Pancreas (tissue), 10 donors: ENCODE data around the gene TRIM54. TPM values are rescaled to one million over a fixed set of nuclear protein-coding genes. Genes with fewer than 3 reads are reported as not detected.

Source experiments
- ATAC-seq, 4 donors: fragments of 200-7000 bp; cut with Tn5 transposase; one replicate each; pipeline versions ENCODE4 v1.8.0 to v1.9.1; 2020; ENCODE audit warnings: mild to moderate bottlenecking in 4 of 4, moderate library complexity in 4 of 4
- DNase-seq, 6 donors: peaks; one replicate each; pipeline ENCODE4 v3.0.0-alpha.2; 2020
- FAIRE-seq: peaks from 2 replicates; lab custom pipeline; 2012; peaks lifted over from hg19 to GRCh38; lab: Jason Lieb, UNC
- H3K27ac ChIP-seq, 4 donors: fragments of 200-600 bp; sonication (generic); 1 replicate in 3 of 4; 2 replicates in 1 of 4; pipeline versions ENCODE4 v1.5.0 to v1.8.0; 2020
- H3K27me3 ChIP-seq, 4 donors: fragments of 200-600 bp; one replicate each; pipeline ENCODE4 v1.8.0; 2021
- H3K36me3 ChIP-seq, 3 donors: fragments of 200-600 bp; sonication (generic) in 1 of 3; one replicate each; pipeline versions ENCODE4 v1.5.0 to v1.8.0; 2020 to 2021
- H3K4me1 ChIP-seq, 3 donors: fragments of 200-600 bp; one replicate each; pipeline ENCODE4 v1.8.0; 2021
- H3K4me3 ChIP-seq, 4 donors: fragments of 200-600 bp; sonication (generic) in 2 of 4; one replicate each; pipeline versions ENCODE4 v1.5.0 to v1.8.0; 2020 to 2021
- H3K9me3 ChIP-seq, 4 donors: fragments of 200-600 bp; one replicate each; pipeline ENCODE4 v1.8.0; 2021
- WGBS, 2 donors: extraction: QIAGEN DNeasy Blood & Tissue Kit; methylation state at CpG; one replicate each; pipeline ENCODE4 v1.1.7; 2013; 5-methylcytosine and 5-hydroxymethylcytosine counted together
- intact Hi-C, 3 donors: fragments of 100-400 bp; cut with DNase I; formaldehyde crosslinking; loops; one replicate each; pipeline versions ENCODE4 v1.11.1 to v1.14.2; 2022
- polyA plus RNA-seq, 2 donors: library from polyadenylated mRNA; stranded (reverse); fragments of 200-250 nt; gene quantifications; one replicate each; pipeline ENCODE4 v1.2.3, GENCODE V29; 2013
- total RNA-seq, 6 donors: library from RNA; stranded (reverse); fragmentation: NEBNext Ultra II Directional in 4 of 6; extraction: Animal tissue kit (Norgen Biotek cat#: 25700) in 4 of 6; gene quantifications; one replicate each; pipeline versions ENCODE4 v1.2.1 to v1.2.4, GENCODE V29; 2021 to 2023
- TF ChIP-seq, protein P1 (sequence below), 4 donors: fragments of 200-600 bp; sonication (generic) in 3 of 4; IDR thresholded peaks; one replicate each; pipeline versions ENCODE4 v1.5.0 to v1.8.0; 2021; ENCODE audit warnings: antibody characterized with exemption in 4 of 4
- donor health status: healthy with polysubstance abuse.
- donor health status: DM: no; HTN: no; CAD: no; lungs with moderate emphysema.
- donor health status: DM: no; HTN: no; CAD: no.
- donor health status: control.
- donor health status: control.
- donor health status: Bipolar disorder and iron deficiency.
- donor health status: DM: yes; HTN: yes; CAD: no.
- donor health status: DM: no; HTN: no; CAD: no.
- donor health status: DM: no; HTN: no; CAD: no.
- donor health status: DM: yes; HTN: yes; CAD: no.

TRIM54 gene
- total and polyA plus RNA-seq, 8 donors: 0.08 to 1.1 (median 0.29) TPM

DNA sequence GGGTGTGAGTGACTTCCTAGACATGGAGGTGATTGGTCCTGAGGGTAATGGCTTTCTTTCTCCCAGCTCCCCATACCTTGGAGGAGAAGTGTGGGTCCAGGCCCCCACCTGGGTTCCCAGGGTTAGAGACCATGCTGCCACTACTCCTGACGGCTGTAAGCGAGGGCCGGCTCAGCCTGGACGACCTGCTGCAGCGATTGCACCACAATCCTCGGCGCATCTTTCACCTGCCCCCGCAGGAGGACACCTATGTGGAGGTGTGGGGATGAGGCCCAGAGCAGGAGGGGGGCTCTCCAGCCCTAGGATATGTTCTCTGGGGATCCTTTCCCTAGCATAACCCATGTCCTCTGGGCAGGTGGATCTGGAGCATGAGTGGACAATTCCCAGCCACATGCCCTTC is 43.3 kb upstream of the TRIM54 start:
- intact Hi-C loops: no loop called here
- DNase-seq: peak in 1 of 6 donors; percentile 32
- 92 to 94% methylated on average over 8 of the region's 8 CpGs for WGBS, 2 donors
- TF ChIP-seq, protein P1, sequence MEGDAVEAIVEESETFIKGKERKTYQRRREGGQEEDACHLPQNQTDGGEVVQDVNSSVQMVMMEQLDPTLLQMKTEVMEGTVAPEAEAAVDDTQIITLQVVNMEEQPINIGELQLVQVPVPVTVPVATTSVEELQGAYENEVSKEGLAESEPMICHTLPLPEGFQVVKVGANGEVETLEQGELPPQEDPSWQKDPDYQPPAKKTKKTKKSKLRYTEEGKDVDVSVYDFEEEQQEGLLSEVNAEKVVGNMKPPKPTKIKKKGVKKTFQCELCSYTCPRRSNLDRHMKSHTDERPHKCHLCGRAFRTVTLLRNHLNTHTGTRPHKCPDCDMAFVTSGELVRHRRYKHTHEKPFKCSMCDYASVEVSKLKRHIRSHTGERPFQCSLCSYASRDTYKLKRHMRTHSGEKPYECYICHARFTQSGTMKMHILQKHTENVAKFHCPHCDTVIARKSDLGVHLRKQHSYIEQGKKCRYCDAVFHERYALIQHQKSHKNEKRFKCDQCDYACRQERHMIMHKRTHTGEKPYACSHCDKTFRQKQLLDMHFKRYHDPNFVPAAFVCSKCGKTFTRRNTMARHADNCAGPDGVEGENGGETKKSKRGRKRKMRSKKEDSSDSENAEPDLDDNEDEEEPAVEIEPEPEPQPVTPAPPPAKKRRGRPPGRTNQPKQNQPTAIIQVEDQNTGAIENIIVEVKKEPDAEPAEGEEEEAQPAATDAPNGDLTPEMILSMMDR (IDR thresholded peaks at IDR 0.05): no peak
- peaks cover 8 to 87% (median 45%) of the 10 kb centered on the region in 3 donors for H3K36me3 ChIP-seq
- H3K9me3 ChIP-seq: no peaks in the 10 kb centered on the region
- no peak overlapping the region for H3K27ac ChIP-seq
- FAIRE-seq: no peak
- ATAC-seq: no peak
- H3K27me3 ChIP-seq: no peaks in the 10 kb centered on the region
- no peak overlapping the region for H3K4me3 ChIP-seq
- H3K4me1 ChIP-seq: no peaks in the 10 kb centered on the region

DNA sequence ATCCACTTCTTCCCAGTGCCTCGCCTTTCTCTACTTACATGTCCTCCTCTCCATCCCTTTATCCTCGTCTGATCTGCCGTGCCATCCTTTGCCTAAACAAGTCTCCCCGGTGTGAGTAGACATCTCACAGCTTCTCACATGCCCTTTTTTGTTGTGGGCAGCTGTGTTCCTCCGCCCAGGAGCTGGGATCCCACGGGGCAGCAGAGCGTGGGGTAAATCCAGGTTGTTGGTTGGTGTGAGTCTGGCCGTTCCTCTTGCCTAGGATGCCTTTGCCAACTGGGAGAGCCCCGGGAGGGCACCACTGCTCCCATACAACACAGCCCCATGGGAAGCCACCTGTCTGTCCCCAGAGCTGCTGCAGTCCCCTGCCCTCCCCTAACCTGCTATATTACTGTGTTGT is 41.8 kb upstream of the TRIM54 start:
- Histone ChIP-seq H3K36me3 (peaks cover 4 to 73% (median 38%) of the 10 kb centered on the region in 3 donors), H3K9me3 (no peaks in the 10 kb centered on the region), H3K4me1 (no peaks in the 10 kb centered on the region), H3K4me3 (no peak overlapping the region), H3K27ac (no peak overlapping the region), H3K27me3 (no peaks in the 10 kb centered on the region)
- FAIRE-seq (no peak), ATAC-seq (no peak), DNase-seq (peak in 1 of 6 donors; percentile 18)
- intact Hi-C loops: no loop called here
- TF ChIP-seq, protein P1 (IDR thresholded peaks at IDR 0.05): no peak
- 90 to 96% methylated on average over 9 of the region's 9 CpGs for WGBS, 2 donors

DNA sequence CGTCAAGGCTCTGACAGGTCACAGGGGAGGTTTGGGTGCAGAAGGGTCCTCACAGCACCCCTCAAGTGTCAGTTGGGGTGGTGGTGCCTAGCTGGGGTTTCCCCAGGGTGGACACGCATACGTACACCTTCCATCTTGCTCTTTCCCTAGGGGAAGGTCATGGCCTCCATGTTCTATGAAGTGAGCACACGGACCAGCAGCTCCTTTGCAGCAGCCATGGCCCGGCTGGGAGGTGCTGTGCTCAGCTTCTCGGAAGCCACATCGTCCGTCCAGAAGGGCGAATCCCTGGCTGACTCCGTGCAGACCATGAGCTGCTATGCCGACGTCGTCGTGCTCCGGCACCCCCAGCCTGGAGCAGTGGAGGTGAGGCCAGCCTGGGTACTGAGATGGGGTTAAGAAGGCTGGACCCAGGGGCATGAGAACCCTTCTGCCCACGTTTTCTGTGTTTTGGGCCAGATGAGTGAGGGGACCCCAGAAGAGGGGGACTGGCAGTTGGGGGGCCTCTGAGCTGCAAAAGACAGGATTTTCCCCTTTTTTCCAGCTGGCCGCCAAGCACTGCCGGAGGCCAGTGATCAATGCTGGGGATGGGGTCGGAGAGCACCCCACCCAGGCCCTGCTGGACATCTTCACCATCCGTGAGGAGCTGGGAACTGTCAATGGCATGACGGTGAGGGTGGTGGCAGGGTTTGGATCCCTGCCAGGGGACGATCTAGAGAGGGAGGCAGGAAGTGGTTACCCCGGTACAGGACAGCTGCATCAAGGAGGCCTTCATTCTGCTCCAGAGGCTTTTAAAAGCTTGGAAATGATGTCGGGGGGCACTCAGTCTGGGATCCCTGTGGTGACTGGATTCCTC is 40.2 kb upstream of the TRIM54 start:
- peak in 1 of 6 donors; percentile 63 for DNase-seq
- intact Hi-C loops: no loop called here
- FAIRE-seq: no peak
- Histone ChIP-seq H3K27me3 (no peaks in the 10 kb centered on the region), H3K4me1 (no peaks in the 10 kb centered on the region), H3K9me3 (no peaks in the 10 kb centered on the region), H3K4me3 (no peak overlapping the region), H3K27ac (no peak overlapping the region), H3K36me3 (peaks cover 4 to 60% (median 32%) of the 10 kb centered on the region in 3 donors)
- TF ChIP-seq, protein P1 (IDR thresholded peaks at IDR 0.05): no peak
- WGBS, 2 donors: 89 to 91% methylated on average over 24 of the region's 24 CpGs
- ATAC-seq: no peak

DNA sequence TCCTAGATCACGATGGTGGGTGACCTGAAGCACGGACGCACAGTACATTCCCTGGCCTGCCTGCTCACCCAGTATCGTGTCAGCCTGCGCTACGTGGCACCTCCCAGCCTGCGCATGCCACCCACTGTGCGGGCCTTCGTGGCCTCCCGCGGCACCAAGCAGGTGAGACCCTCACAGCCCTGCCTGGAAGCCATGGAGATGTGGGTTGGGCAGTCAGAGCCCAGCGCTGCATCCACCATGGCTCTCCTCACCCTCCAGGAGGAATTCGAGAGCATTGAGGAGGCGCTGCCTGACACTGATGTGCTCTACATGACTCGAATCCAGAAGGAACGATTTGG is 39.6 kb upstream of the TRIM54 start:
- Histone ChIP-seq H3K4me1 (no peaks in the 10 kb centered on the region), H3K27me3 (no peaks in the 10 kb centered on the region), H3K27ac (no peak overlapping the region), H3K36me3 (peaks cover 2 to 54% (median 27%) of the 10 kb centered on the region in 3 donors), H3K9me3 (no peaks in the 10 kb centered on the region), H3K4me3 (no peak overlapping the region)
- intact Hi-C loops: no loop called here
- WGBS, 2 donors: 97% methylated on average over 16 of the region's 16 CpGs
- ATAC-seq (no peak), DNase-seq (peak in 1 of 6 donors; percentile 58), FAIRE-seq (no peak)
- TF ChIP-seq, protein P1 (IDR thresholded peaks at IDR 0.05): no peak
